Caco-2 (cell line): Measurements from ENCODE around the gene TDG. TPM values are rescaled to one million over a fixed set of nuclear protein-coding genes. Genes with fewer than 3 reads are reported as not detected.

Source experiments
- BruUV-seq: library from RNA; stranded (reverse); fragments of 400-500 nt; replicated peaks from 2 replicates; lab custom pipeline; 2021; lab: Mats Ljungman, UMichigan
- CTCF ChIA-PET: fragments of 300-600 bp; sonication (Branson Sonifier 250); formaldehyde crosslinking; loops from one replicate; lab custom pipeline; 2022; ENCODE audit warnings: antibody characterized with exemption; lab: Charles Lee
- POLR2A ChIA-PET: fragments of 300-600 bp; sonication (Branson Sonifier 250); formaldehyde crosslinking; loops from one replicate; lab custom pipeline; 2022; ENCODE audit warnings: antibody characterized with exemption; lab: Charles Lee
- DNase-seq, 2 experiments: peaks; one replicate each; pipeline versions ENCODE4 v3.0.0 to v3.0.0-alpha.2; 2020 to 2022
- H3K27me3 ChIP-seq: replicated peaks from 2 replicates; pipeline ENCODE4 v1.6.0; 2011; ENCODE audit warnings: low read length; ENCODE audit not compliant: control insufficient read depth, insufficient read depth
- H3K36me3 ChIP-seq: 2 replicates; pipeline ENCODE4 v1.5.1; 2011; ENCODE audit warnings: low read length; ENCODE audit not compliant: control insufficient read depth, insufficient read depth
- H3K4me1 ChIP-seq: fragments of 250-450 bp; sonication (Bioruptor Pico); 2 replicates; pipeline ENCODE4 v1.5.1; 2020; ENCODE audit warnings: mild to moderate bottlenecking
- H3K4me3 ChIP-seq: 2 replicates; pipeline ENCODE4 v1.5.1; 2011; ENCODE audit warnings: low read depth, mild to moderate bottlenecking, control low read depth, low read length
- H3K9me3 ChIP-seq: fragments of 250-450 bp; sonication (Bioruptor Pico); 2 replicates; pipeline ENCODE4 v1.5.1; 2020; ENCODE audit warnings: mild to moderate bottlenecking, moderate library complexity
- H3K27ac Mint-ChIP-seq: one replicate; pipeline ENCODE4 v1.8.0; 2022; ENCODE audit warnings: mixed read lengths; ENCODE audit not compliant: unreplicated experiment
- H3K27me3 Mint-ChIP-seq: one replicate; pipeline ENCODE4 v1.8.0; 2022; ENCODE audit warnings: mixed read lengths; ENCODE audit not compliant: insufficient read depth, unreplicated experiment
- H3K36me3 Mint-ChIP-seq: one replicate; pipeline ENCODE4 v1.8.0; 2022; ENCODE audit warnings: mild to moderate bottlenecking, mixed read lengths; ENCODE audit not compliant: insufficient read depth, unreplicated experiment
- H3K4me1 Mint-ChIP-seq: one replicate; pipeline ENCODE4 v1.8.0; 2022; ENCODE audit warnings: low read depth, mixed read lengths; ENCODE audit not compliant: unreplicated experiment
- H3K4me3 Mint-ChIP-seq: one replicate; pipeline ENCODE4 v1.8.0; 2022; ENCODE audit warnings: mild to moderate bottlenecking, moderate library complexity, mixed read lengths; ENCODE audit not compliant: unreplicated experiment
- H3K9me3 Mint-ChIP-seq: one replicate; pipeline ENCODE4 v1.8.0; 2022; ENCODE audit warnings: mixed read lengths; ENCODE audit not compliant: unreplicated experiment
- intact Hi-C: fragments of 100-400 bp; cut with micrococcal nuclease; formaldehyde crosslinking; loops from one replicate; pipeline ENCODE4 v1.10.0; 2022; ENCODE audit not compliant: unreplicated experiment
- total RNA-seq: library from RNA; stranded (reverse); gene quantifications from 2 replicates; pipeline ENCODE4 v1.2.3, GENCODE V29; 2022
- TF ChIP-seq, protein P1 (sequence below), 2 experiments: fragments of 200-600 bp in 1 of 2; IDR thresholded peaks; 1 replicate in 1 of 2; 2 replicates in 1 of 2; pipeline versions ENCODE4 v1.5.1 to v1.8.0; 2011 to 2022; ENCODE audit warnings: antibody characterized with exemption in 1 of 2, control low read depth in 1 of 2, inconsistent platforms in 1 of 2, low read depth in 1 of 2, low read length in 1 of 2, mild to moderate bottlenecking in 1 of 2, moderate library complexity in 1 of 2; ENCODE audit not compliant: insufficient read depth in 1 of 2, severe bottlenecking in 1 of 2, unreplicated experiment in 1 of 2

The TDG gene
- total RNA-seq, 1 experiment from 2014 or later = 29.5 TPM

GRCh38 chr12:103994235-103994634, 28.6 kb downstream of the TDG start:
- CTCF ChIA-PET = no interaction called here
- intact Hi-C loops = no loop called here
- TF ChIP-seq, protein P1, sequence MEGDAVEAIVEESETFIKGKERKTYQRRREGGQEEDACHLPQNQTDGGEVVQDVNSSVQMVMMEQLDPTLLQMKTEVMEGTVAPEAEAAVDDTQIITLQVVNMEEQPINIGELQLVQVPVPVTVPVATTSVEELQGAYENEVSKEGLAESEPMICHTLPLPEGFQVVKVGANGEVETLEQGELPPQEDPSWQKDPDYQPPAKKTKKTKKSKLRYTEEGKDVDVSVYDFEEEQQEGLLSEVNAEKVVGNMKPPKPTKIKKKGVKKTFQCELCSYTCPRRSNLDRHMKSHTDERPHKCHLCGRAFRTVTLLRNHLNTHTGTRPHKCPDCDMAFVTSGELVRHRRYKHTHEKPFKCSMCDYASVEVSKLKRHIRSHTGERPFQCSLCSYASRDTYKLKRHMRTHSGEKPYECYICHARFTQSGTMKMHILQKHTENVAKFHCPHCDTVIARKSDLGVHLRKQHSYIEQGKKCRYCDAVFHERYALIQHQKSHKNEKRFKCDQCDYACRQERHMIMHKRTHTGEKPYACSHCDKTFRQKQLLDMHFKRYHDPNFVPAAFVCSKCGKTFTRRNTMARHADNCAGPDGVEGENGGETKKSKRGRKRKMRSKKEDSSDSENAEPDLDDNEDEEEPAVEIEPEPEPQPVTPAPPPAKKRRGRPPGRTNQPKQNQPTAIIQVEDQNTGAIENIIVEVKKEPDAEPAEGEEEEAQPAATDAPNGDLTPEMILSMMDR (IDR thresholded peaks at IDR 0.05; ENCODE audit: insufficient read depth in 1 of 2, low read depth in 1 of 2, low read length in 1 of 2, severe bottlenecking in 1 of 2, unreplicated experiment in 1 of 2) = no peak
- Histone ChIP-seq H3K9me3 (no peaks in the 10 kb centered on the region), H3K4me1 (no peaks in the 10 kb centered on the region; the same call in 1 of the 2 replicates), H3K4me3 (no peak overlapping the region), H3K27me3 (no peaks in the 10 kb centered on the region), H3K36me3 (no peaks in the 10 kb centered on the region)
- H3K36me3 Mint-ChIP-seq = no peaks in the 10 kb centered on the region
- no peak overlapping the region for H3K4me3 Mint-ChIP-seq
- POLR2A ChIA-PET = no interaction called here
- no peaks in the 10 kb centered on the region for H3K9me3 Mint-ChIP-seq
- no peak overlapping the region for H3K27ac Mint-ChIP-seq
- no peak for DNase-seq
- BruUV-seq = no TSS peak
- H3K27me3 Mint-ChIP-seq = peaks cover 2% of the 10 kb centered on the region
- H3K4me1 Mint-ChIP-seq = peaks cover 9% of the 10 kb centered on the region

DNA sequence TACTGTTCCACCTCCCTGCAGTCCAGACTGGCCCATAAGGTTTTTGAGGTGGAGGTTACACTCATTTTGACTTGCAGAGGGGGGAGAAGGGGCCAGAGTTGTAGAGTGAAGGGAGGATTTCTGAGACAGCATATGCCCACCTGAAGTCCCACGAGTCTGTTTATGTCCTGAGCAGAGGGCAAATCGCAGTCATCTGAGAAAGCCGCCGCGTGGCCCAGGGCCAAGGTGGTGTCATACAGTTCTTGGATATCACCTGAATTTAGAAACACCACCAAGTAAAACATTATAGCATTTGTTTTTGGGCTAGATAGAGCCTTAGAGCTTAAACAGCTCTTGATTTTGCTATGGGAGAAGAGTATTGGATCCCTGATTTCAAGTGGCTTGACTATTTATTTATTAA, 30.9 kb downstream of the TDG start:
- TF ChIP-seq, protein P1 (IDR thresholded peaks at IDR 0.05; ENCODE audit: insufficient read depth in 1 of 2, low read depth in 1 of 2, low read length in 1 of 2, severe bottlenecking in 1 of 2, unreplicated experiment in 1 of 2) = no peak
- BruUV-seq = no TSS peak
- H3K4me3 ChIP-seq = no peak overlapping the region
- ChIA-PET POLR2A (interaction anchor here (1.3 kb wide), 1 partner anchor 31 kb away, joined by 3 read pairs; the partner anchor contains the start of gene TDG), CTCF (no interaction called here)
- no peaks in the 10 kb centered on the region; the same call in 1 of the 2 replicates for H3K4me1 ChIP-seq
- H3K9me3 Mint-ChIP-seq = no peaks in the 10 kb centered on the region
- no peaks in the 10 kb centered on the region for H3K27me3 ChIP-seq
- H3K27me3 Mint-ChIP-seq = peaks cover 9% of the 10 kb centered on the region
- intact Hi-C loops = no loop called here
- no peak overlapping the region for H3K4me3 Mint-ChIP-seq
- no peaks in the 10 kb centered on the region for H3K36me3 Mint-ChIP-seq
- H3K36me3 ChIP-seq = no peaks in the 10 kb centered on the region
- H3K4me1 Mint-ChIP-seq = peaks cover 9% of the 10 kb centered on the region
- 0 out of 2 replicates have a peak, but pooled peaks cover 3% of the 10 kb centered on the region for H3K9me3 ChIP-seq
- no peak overlapping the region for H3K27ac Mint-ChIP-seq
- DNase-seq = no peak

DNA sequence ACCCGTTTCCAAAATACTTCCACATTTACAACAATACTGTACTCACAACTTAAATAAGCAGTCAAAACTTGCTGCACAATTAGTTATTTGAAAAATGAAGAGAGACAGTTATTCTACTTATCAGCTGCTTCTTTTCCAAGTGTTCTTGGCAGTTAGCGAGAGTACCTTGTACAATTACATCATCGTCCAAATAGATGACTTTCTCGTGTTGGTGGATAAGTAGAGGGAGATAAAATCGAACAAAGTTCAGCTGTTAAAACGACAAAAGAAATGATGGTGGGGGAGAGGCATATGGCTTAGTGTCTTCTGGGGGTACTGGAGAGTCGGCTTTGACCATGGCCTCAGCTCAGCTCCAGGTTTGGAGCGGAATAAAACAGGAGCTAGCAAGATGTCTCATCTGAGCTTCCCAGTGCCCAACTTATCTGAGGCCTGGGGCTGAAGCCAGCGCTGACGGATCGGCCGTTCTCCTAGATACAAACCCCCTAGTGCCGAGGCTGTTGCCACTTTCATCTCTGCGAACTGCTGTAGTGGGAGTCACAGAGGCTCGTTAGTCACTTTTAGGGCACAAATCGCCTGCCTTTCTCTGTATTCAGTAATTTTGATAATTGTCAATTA, 31.7 kb downstream of the TDG start:
- no peaks in the 10 kb centered on the region; the same call in 1 of the 2 replicates for H3K4me1 ChIP-seq
- no TSS peak for BruUV-seq
- TF ChIP-seq, protein P1 (IDR thresholded peaks at IDR 0.05; ENCODE audit: insufficient read depth in 1 of 2, low read depth in 1 of 2, low read length in 1 of 2, severe bottlenecking in 1 of 2, unreplicated experiment in 1 of 2) = no peak
- DNase-seq = no peak
- H3K9me3 ChIP-seq = 0 out of 2 replicates have a peak, but pooled peaks cover 3% of the 10 kb centered on the region
- CTCF ChIA-PET = interaction anchor here (0.7 kb wide), 1 partner anchor 115 kb away, joined by 4 read pairs; no protein-coding TSS in a partner anchor
- no peaks in the 10 kb centered on the region for H3K27me3 ChIP-seq
- intact Hi-C loops = no loop called here
- H3K9me3 Mint-ChIP-seq = no peaks in the 10 kb centered on the region
- H3K4me3 ChIP-seq = no peak overlapping the region; the same call in 1 of the 2 replicates
- POLR2A ChIA-PET = interaction anchor here (1.3 kb wide), 1 partner anchor 32 kb away, joined by 3 read pairs; the partner anchor contains the start of gene TDG
- no peak overlapping the region for H3K4me3 Mint-ChIP-seq
- no peaks in the 10 kb centered on the region for H3K36me3 ChIP-seq
- H3K27ac Mint-ChIP-seq = no peak overlapping the region
- H3K4me1 Mint-ChIP-seq = peaks cover 9% of the 10 kb centered on the region
- H3K27me3 Mint-ChIP-seq = peaks cover 9% of the 10 kb centered on the region
- no peaks in the 10 kb centered on the region for H3K36me3 Mint-ChIP-seq
